ENCODE data around the gene PNPLA7.

GRCh38 chr9:137448602-137448962, 101.6 kb downstream of the PNPLA7 start:
- TF ChIP-seq EZH2 (IDR thresholded peaks at IDR 0.05; ENCODE audit: borderline replicate concordance, insufficient read depth, low read depth, low read length, poor library complexity, severe bottlenecking) (no peak), CTCF (IDR thresholded peaks at IDR 0.05) (no peak)

Measured in B cell (primary cell).